H1 (cell line): ENCODE results near the gene MICA. TPM values are rescaled to one million over a fixed set of nuclear protein-coding genes. Genes with fewer than 3 reads are reported as not detected.

ENCODE experiments used
- ATF2 ChIP-seq: IDR thresholded peaks from 2 replicates; pipeline ENCODE4 v1.6.1; 2012; ENCODE audit warnings: low read length, inconsistent platforms
- BRCA1 ChIP-seq: IDR thresholded peaks from 2 replicates; pipeline ENCODE4 v1.6.1; 2012; ENCODE audit warnings: low read depth, low read length, improper control_type of control experiment
- CBX5 ChIP-seq: fragments of 300-800, 300-1000 bp; sonication (generic); IDR thresholded peaks from 2 replicates; pipeline ENCODE4 v1.7.1; 2016; ENCODE audit warnings: antibody characterized with exemption, low read length, low read depth
- CBX8 ChIP-seq: fragments of 300-800, 300-1000 bp; sonication (generic); IDR thresholded peaks from 2 replicates; pipeline ENCODE4 v1.7.1; 2016; ENCODE audit warnings: low read depth, low read length, borderline replicate concordance
- CTBP2 ChIP-seq: IDR thresholded peaks from 2 replicates; pipeline ENCODE4 v1.7.0; 2011; ENCODE audit warnings: borderline replicate concordance, mild to moderate bottlenecking, moderate library complexity, mixed read lengths, low read length; ENCODE audit not compliant: insufficient read depth, insufficient read length
- CTCF ChIP-seq, 3 experiments: IDR thresholded peaks; 1 replicate in 2 of 3; 2 replicates in 1 of 3; pipeline versions ENCODE4 v1.5.1 to v1.6.1; 2011; ENCODE audit warnings: low read length in 3 of 3, mild to moderate bottlenecking in 3 of 3, inconsistent platforms in 2 of 3, low read depth in 1 of 3, moderate library complexity in 1 of 3; ENCODE audit not compliant: insufficient read depth in 1 of 3; ENCODE audit errors: control extremely low read depth in 1 of 3
- EGR1 ChIP-seq: IDR thresholded peaks from 2 replicates; pipeline ENCODE4 v1.6.1; 2011; ENCODE audit warnings: low read depth, low read length, borderline replicate concordance
- HDAC2 ChIP-seq, 2 experiments: fragments of 300-600 bp in 1 of 2; sonication (generic) in 1 of 2; IDR thresholded peaks; 2 replicates each; pipeline ENCODE4 v1.6.1; 2011 to 2012; ENCODE audit warnings: low read depth in 2 of 2, low read length in 2 of 2, mild to moderate bottlenecking in 2 of 2, moderate library complexity in 2 of 2, borderline replicate concordance in 1 of 2, inconsistent platforms in 1 of 2
- JUN ChIP-seq: IDR thresholded peaks from 2 replicates; pipeline ENCODE4 v1.6.1; 2011; ENCODE audit warnings: low read depth, mild to moderate bottlenecking, improper control_type of control experiment, low read length
- NRF1 ChIP-seq: IDR thresholded peaks from 2 replicates; pipeline ENCODE4 v1.6.1; 2011; ENCODE audit warnings: mild to moderate bottlenecking, low read depth, low read length, improper control_type of control experiment
- POU5F1 ChIP-seq: IDR thresholded peaks from 2 replicates; pipeline ENCODE4 v1.6.1; 2011; ENCODE audit warnings: low read depth, mild to moderate bottlenecking, low read length, moderate library complexity
- RFX5 ChIP-seq: IDR thresholded peaks from 2 replicates; pipeline ENCODE4 v1.6.1; 2011; ENCODE audit warnings: low read depth, low read length, improper control_type of control experiment, borderline replicate concordance
- RNF2 ChIP-seq: fragments of 200-900, 300-1000 bp; sonication (generic); IDR thresholded peaks from 2 replicates; pipeline ENCODE4 v1.7.1; 2016; ENCODE audit warnings: borderline replicate concordance, low read depth, mild to moderate bottlenecking, antibody characterized with exemption, low read length; ENCODE audit not compliant: poor library complexity, severe bottlenecking; ENCODE audit errors: missing control alignments
- SIRT6 ChIP-seq: IDR thresholded peaks from one replicate; pipeline ENCODE4 v1.7.1; 2012; ENCODE audit warnings: low read length, inconsistent platforms
- SP1 ChIP-seq: IDR thresholded peaks from 2 replicates; pipeline ENCODE4 v1.6.1; 2011; ENCODE audit warnings: low read depth, low read length
- SP4 ChIP-seq: IDR thresholded peaks from 2 replicates; pipeline ENCODE4 v1.6.1; 2012; ENCODE audit warnings: low read length, inconsistent platforms
- TBP ChIP-seq: IDR thresholded peaks from 2 replicates; pipeline ENCODE4 v1.6.1; 2011; ENCODE audit warnings: low read depth, low read length, improper control_type of control experiment
- USF2 ChIP-seq: IDR thresholded peaks from 2 replicates; pipeline ENCODE4 v1.6.1; 2011; ENCODE audit warnings: low read length, improper control_type of control experiment
- YY1 ChIP-seq: IDR thresholded peaks from 2 replicates; pipeline ENCODE4 v1.6.1; 2011; ENCODE audit warnings: low read depth, mild to moderate bottlenecking, low read length
- ZNF274 ChIP-seq: IDR thresholded peaks from 2 replicates; pipeline ENCODE4 v1.7.0; 2012; ENCODE audit warnings: low read length, borderline replicate concordance; ENCODE audit errors: extremely low read depth
- polyA plus RNA-seq, 7 experiments: library from polyadenylated mRNA; depleted of rRNA in 3 of 7; stranded (reverse) in 5 of 7; unstranded in 2 of 7; fragments of >200 nt in 5 of 7; fragments of 200-250 nt in 2 of 7; gene quantifications; 1 replicate in 5 of 7; 2 replicates in 1 of 7; 4 replicates in 1 of 7; pipeline versions ENCODE4 v1.2.1 to v1.2.3, GENCODE V29; 2011 to 2013; ENCODE audit warnings: missing spikeins in 2 of 7, mixed read lengths in 2 of 7
- total RNA-seq: library from RNA; stranded (reverse); fragmentation: NEBNext Ultra II Directional; extraction: Animal tissue kit (Norgen Biotek cat#: 25700); gene quantifications from 2 replicates; pipeline ENCODE4 v1.2.1, GENCODE V29; 2021

Gene MICA
- total and polyA plus RNA-seq, 2 of the 8 experiments (the other 6 are each of a cell fraction or from before 2014, with no cell fraction given) = 12.5 to 16.3 TPM

GRCh38 chr6:31356946-31357466 is 46.4 kb upstream of the MICA start, which contains the start of gene HLA-B (continued):
- no peak for TF ChIP-seq CTBP2
- no peak for TF ChIP-seq ATF2
- TF ChIP-seq ZNF274 = no peak
- no peak for TF ChIP-seq HDAC2 (IDR thresholded peaks at IDR 0.05; ENCODE audit: borderline replicate concordance in 1 of 2, low read depth in 2 of 2, low read length in 2 of 2)
- TF ChIP-seq RNF2 = no peak
- no peak for TF ChIP-seq CTCF (IDR thresholded peaks at IDR 0.05; ENCODE audit: control extremely low read depth in 1 of 3, insufficient read depth in 1 of 3, low read depth in 1 of 3, low read length in 3 of 3)
- TF ChIP-seq POU5F1 = no peak
- no peak for TF ChIP-seq YY1
- peak; percentile 96 for TF ChIP-seq RFX5
- TF ChIP-seq SP4 = no peak
- TF ChIP-seq USF2 = no peak
- TF ChIP-seq JUN = no peak
- TF ChIP-seq CBX8 = no peak
- no peak for TF ChIP-seq NRF1
- 0 out of 2 replicates have a peak, but pooled peaks have one; percentile 46 for TF ChIP-seq TBP
- TF ChIP-seq SP1 = no peak
- TF ChIP-seq CBX5 = no peak
- no peak for TF ChIP-seq EGR1
- TF ChIP-seq BRCA1 = no peak
- no peak for TF ChIP-seq SIRT6
